HepG2 (cell line): Measurements from ENCODE around the gene MEF2D. TPM values are rescaled to one million over a fixed set of nuclear protein-coding genes. Genes with fewer than 3 reads are reported as not detected.

Source experiments
- FOSL2 ChIP-seq: sonication (generic); formaldehyde crosslinking; IDR thresholded peaks from 2 replicates; pipeline ENCODE4 v1.4.0; 2020; ENCODE audit warnings: missing genetic modification reagents
- HDAC2 ChIP-seq: sonication (generic); formaldehyde crosslinking; IDR thresholded peaks from 2 replicates; pipeline ENCODE4 v1.4.0; 2020; ENCODE audit warnings: missing genetic modification reagents
- HNRNPLL ChIP-seq: fragments of 200-400 bp; formaldehyde crosslinking; IDR thresholded peaks from 2 replicates; pipeline ENCODE4 v1.6.1; 2017; ENCODE audit warnings: mild to moderate bottlenecking, low read depth, low read length; ENCODE audit not compliant: poor library complexity, severe bottlenecking
- HOXA9 ChIP-seq: sonication (generic); formaldehyde crosslinking; IDR thresholded peaks from 2 replicates; pipeline ENCODE4 v1.8.1; 2022; ENCODE audit warnings: missing genetic modification reagents, mild to moderate bottlenecking, moderate library complexity, borderline replicate concordance
- JUND ChIP-seq: sonication (generic); formaldehyde crosslinking; IDR thresholded peaks from 2 replicates; pipeline ENCODE4 v1.8.0; 2022; ENCODE audit warnings: mild to moderate bottlenecking, missing genetic modification reagents
- MAZ ChIP-seq, 2 experiments: sonication (generic) in 1 of 2; formaldehyde crosslinking in 1 of 2; IDR thresholded peaks; 2 replicates each; pipeline versions ENCODE4 v1.5.0 to v1.6.1; 2012 to 2020; ENCODE audit warnings: low read depth in 2 of 2, mild to moderate bottlenecking in 2 of 2, borderline replicate concordance in 1 of 2, improper control_type of control experiment in 1 of 2, low read length in 1 of 2, missing genetic modification reagents in 1 of 2, moderate library complexity in 1 of 2
- ONECUT2 ChIP-seq: sonication (generic); formaldehyde crosslinking; IDR thresholded peaks from 2 replicates; pipeline ENCODE4 v1.4.0; 2020; ENCODE audit warnings: missing genetic modification reagents
- POGZ ChIP-seq: sonication (generic); formaldehyde crosslinking; IDR thresholded peaks from 2 replicates; pipeline ENCODE4 v1.4.0; 2020; ENCODE audit warnings: mild to moderate bottlenecking, missing genetic modification reagents
- PRPF4 ChIP-seq: fragments of 200-400 bp; formaldehyde crosslinking; IDR thresholded peaks from 2 replicates; pipeline ENCODE4 v1.6.1; 2016; ENCODE audit warnings: low read length, low read depth; ENCODE audit not compliant: poor library complexity, severe bottlenecking
- SALL2 ChIP-seq: sonication (generic); formaldehyde crosslinking; IDR thresholded peaks from 2 replicates; pipeline ENCODE4 v1.8.1; 2023; ENCODE audit warnings: mild to moderate bottlenecking, missing genetic modification reagents, inconsistent platforms
- SATB2 ChIP-seq: sonication (generic); formaldehyde crosslinking; IDR thresholded peaks from 2 replicates; pipeline ENCODE4 v1.5.0; 2020; ENCODE audit warnings: missing genetic modification reagents
- SNAPC2 ChIP-seq: sonication (generic); formaldehyde crosslinking; IDR thresholded peaks from 2 replicates; pipeline ENCODE4 v1.8.1; 2022; ENCODE audit warnings: mild to moderate bottlenecking, missing genetic modification reagents
- SP4 ChIP-seq: sonication (generic); formaldehyde crosslinking; IDR thresholded peaks from 2 replicates; pipeline ENCODE4 v1.8.1; 2023; ENCODE audit warnings: mild to moderate bottlenecking, missing genetic modification reagents
- YY1 ChIP-seq: IDR thresholded peaks from 2 replicates; pipeline ENCODE4 v1.6.1; 2011; ENCODE audit warnings: low read length, low read depth, moderate library complexity, mild to moderate bottlenecking; ENCODE audit not compliant: insufficient read depth, insufficient replicate concordance
- ZBTB3 ChIP-seq: sonication (generic); formaldehyde crosslinking; IDR thresholded peaks from 2 replicates; pipeline ENCODE4 v1.4.0; 2020; ENCODE audit warnings: low read depth, mild to moderate bottlenecking, moderate library complexity, missing genetic modification reagents, borderline replicate concordance
- ZNF10 ChIP-seq: sonication (generic); formaldehyde crosslinking; IDR thresholded peaks from 2 replicates; pipeline ENCODE4 v1.4.0; 2020; ENCODE audit warnings: mild to moderate bottlenecking, low read depth, missing genetic modification reagents, borderline replicate concordance
- ZNF180 ChIP-seq: sonication (generic); formaldehyde crosslinking; IDR thresholded peaks from 2 replicates; pipeline ENCODE4 v1.4.0; 2020; ENCODE audit warnings: low read depth, missing genetic modification reagents, borderline replicate concordance
- ZNF224 ChIP-seq: sonication (generic); formaldehyde crosslinking; IDR thresholded peaks from 2 replicates; pipeline ENCODE4 v1.5.0; 2020; ENCODE audit warnings: mild to moderate bottlenecking, missing genetic modification reagents
- ZNF225 ChIP-seq: sonication (generic); formaldehyde crosslinking; IDR thresholded peaks from 2 replicates; pipeline ENCODE4 v1.4.0; 2020; ENCODE audit warnings: mild to moderate bottlenecking, missing genetic modification reagents
- ZNF292 ChIP-seq: sonication (generic); formaldehyde crosslinking; IDR thresholded peaks from 2 replicates; pipeline ENCODE4 v1.8.1; 2022; ENCODE audit warnings: mild to moderate bottlenecking, low read depth, missing genetic modification reagents, borderline replicate concordance
- ZNF367 ChIP-seq: sonication (generic); formaldehyde crosslinking; IDR thresholded peaks from 2 replicates; pipeline ENCODE4 v1.4.0; 2020; ENCODE audit warnings: missing genetic modification reagents, borderline replicate concordance
- ZNF563 ChIP-seq: sonication (generic); formaldehyde crosslinking; IDR thresholded peaks from 2 replicates; pipeline ENCODE4 v1.8.0; 2022; ENCODE audit warnings: mild to moderate bottlenecking, moderate library complexity, missing genetic modification reagents
- polyA plus RNA-seq, 8 experiments: library from polyadenylated mRNA; depleted of rRNA in 3 of 8; stranded (reverse) in 7 of 8; unstranded in 1 of 8; fragments of >200 nt; fragmentation: Illumina TruSeq in 4 of 8; extraction: Trizol in 4 of 8; gene quantifications; 2 replicates each; pipeline versions ENCODE4 v1.2.1 to v1.2.3, GENCODE V29; 2011 to 2016; ENCODE audit warnings: low read depth in 4 of 8, missing spikeins in 1 of 8, mixed read lengths in 1 of 8; ENCODE audit not compliant: insufficient read depth in 1 of 8
- total RNA-seq, 5 experiments: library from RNA; depleted of rRNA; stranded (reverse); fragments of >200 nt; fragmentation: Illumina TruSeq; extraction: Trizol; gene quantifications; 2 replicates each; pipeline ENCODE4 v1.2.3, GENCODE V29; 2016; ENCODE audit warnings: low read depth in 1 of 5
- TF ChIP-seq, protein P1 (sequence below): IDR thresholded peaks from 2 replicates; pipeline ENCODE4 v1.6.1; 2018; ENCODE audit warnings: missing genetic modification reagents, mild to moderate bottlenecking, missing compliant biosample characterization
- TF ChIP-seq, protein P2 (sequence below): sonication (generic); formaldehyde crosslinking; IDR thresholded peaks from 2 replicates; pipeline ENCODE4 v1.4.0; 2020; ENCODE audit warnings: missing genetic modification reagents

Gene MEF2D
- total and polyA plus RNA-seq, 2 of the 13 experiments (the other 11 are each of a cell fraction or from before 2014, with no cell fraction given), result 1.6 to 3.9 TPM

DNA sequence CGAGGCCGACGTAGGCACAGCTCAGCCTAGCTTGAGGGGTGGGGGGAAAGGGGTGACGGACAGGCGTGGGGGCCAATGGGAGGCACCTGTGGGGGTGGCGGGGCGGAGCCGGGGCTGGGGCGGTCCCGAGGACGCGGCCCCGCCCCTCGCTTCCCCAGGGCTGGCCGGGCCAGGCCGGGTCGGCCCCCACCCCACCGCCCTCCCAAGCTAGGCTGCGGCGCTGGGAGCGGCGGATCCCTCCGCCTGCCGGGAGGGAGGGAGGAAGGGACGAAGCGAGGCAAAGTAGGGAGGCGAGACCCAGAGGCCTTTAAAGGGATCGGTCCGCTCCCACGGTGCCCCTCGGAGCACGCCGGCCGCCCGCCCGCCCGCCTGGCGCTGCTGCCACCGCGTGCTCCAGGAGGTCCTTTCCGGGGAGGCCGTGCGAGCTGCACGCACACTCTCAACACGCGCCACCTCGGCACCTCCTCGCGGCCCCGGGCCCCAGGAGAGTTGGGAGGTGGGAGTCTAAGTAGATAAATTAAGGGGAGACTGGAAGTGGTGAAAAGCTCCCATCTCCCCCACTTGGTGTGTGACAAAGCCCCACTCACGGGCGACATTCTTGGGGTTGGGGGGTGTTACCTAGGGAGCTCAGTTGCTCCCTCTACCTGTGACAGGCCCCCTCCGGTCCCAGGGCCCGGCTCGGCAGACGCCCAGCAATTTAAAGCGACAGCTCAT is 375 bp upstream of the MEF2D start (continued):
- peak; percentile 45 for TF ChIP-seq HNRNPLL
- TF ChIP-seq SP4 (CRISPR knock-in tag), result peak; percentile 94
- TF ChIP-seq SNAPC2 (CRISPR knock-in tag), result no peak
- no peak for TF ChIP-seq ZNF180
- no peak for TF ChIP-seq ZBTB3 (CRISPR knock-in tag)
- no peak for TF ChIP-seq ZNF10
- TF ChIP-seq, protein P1, sequence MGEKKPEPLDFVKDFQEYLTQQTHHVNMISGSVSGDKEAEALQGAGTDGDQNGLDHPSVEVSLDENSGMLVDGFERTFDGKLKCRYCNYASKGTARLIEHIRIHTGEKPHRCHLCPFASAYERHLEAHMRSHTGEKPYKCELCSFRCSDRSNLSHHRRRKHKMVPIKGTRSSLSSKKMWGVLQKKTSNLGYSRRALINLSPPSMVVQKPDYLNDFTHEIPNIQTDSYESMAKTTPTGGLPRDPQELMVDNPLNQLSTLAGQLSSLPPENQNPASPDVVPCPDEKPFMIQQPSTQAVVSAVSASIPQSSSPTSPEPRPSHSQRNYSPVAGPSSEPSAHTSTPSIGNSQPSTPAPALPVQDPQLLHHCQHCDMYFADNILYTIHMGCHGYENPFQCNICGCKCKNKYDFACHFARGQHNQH (CRISPR knock-in tag), result peak; percentile 89
- no peak for TF ChIP-seq ONECUT2 (CRISPR knock-in tag)
- TF ChIP-seq, protein P2, sequence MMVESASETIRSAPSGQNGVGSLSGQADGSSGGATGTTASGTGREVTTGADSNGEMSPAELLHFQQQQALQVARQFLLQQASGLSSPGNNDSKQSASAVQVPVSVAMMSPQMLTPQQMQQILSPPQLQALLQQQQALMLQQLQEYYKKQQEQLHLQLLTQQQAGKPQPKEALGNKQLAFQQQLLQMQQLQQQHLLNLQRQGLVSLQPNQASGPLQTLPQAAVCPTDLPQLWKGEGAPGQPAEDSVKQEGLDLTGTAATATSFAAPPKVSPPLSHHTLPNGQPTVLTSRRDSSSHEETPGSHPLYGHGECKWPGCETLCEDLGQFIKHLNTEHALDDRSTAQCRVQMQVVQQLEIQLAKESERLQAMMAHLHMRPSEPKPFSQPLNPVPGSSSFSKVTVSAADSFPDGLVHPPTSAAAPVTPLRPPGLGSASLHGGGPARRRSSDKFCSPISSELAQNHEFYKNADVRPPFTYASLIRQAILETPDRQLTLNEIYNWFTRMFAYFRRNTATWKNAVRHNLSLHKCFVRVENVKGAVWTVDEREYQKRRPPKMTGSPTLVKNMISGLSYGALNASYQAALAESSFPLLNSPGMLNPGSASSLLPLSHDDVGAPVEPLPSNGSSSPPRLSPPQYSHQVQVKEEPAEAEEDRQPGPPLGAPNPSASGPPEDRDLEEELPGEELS (CRISPR knock-in tag), result 0 out of 2 replicates have a peak, but pooled peaks have one; percentile 12
- TF ChIP-seq HOXA9 (CRISPR knock-in tag), result peak; percentile 69; the same call in 1 of the 2 replicates
- peak; percentile 32; the same call in 1 of the 2 replicates for TF ChIP-seq HDAC2 (CRISPR knock-in tag)
- no peak for TF ChIP-seq ZNF292
- no peak for TF ChIP-seq ZNF367
- no peak for TF ChIP-seq ZNF224 (CRISPR knock-in tag)
- no peak for TF ChIP-seq JUND (CRISPR knock-in tag)
- peak; percentile 94 for TF ChIP-seq MAZ (IDR thresholded peaks at IDR 0.05; ENCODE audit: borderline replicate concordance, low read depth, low read length)
- peak; percentile 94 for TF ChIP-seq MAZ (CRISPR knock-in tag; IDR thresholded peaks at IDR 0.05; ENCODE audit: low read depth)
- peak; percentile 89; the same call in 1 of the 2 replicates for TF ChIP-seq SALL2 (CRISPR knock-in tag)
- peak; percentile 50 for TF ChIP-seq FOSL2 (CRISPR knock-in tag)
- peak; percentile 32; the same call in 1 of the 2 replicates for TF ChIP-seq POGZ (CRISPR knock-in tag)
- TF ChIP-seq ZNF225 (CRISPR knock-in tag), result peak; percentile 80; the same call in 1 of the 2 replicates
- TF ChIP-seq ZNF563 (CRISPR knock-in tag), result peak; percentile 57; the same call in 1 of the 2 replicates
- no peak for TF ChIP-seq YY1
- peak; percentile 77; the same call in 1 of the 2 replicates for TF ChIP-seq SATB2 (CRISPR knock-in tag)
- no peak for TF ChIP-seq PRPF4
